Activated CD8-positive, alpha-beta memory T cell treated with anti-CD3 and anti-CD28 coated beads, Interleukin-2, amount 50 U/mL, for 1 hour (primary cell): ENCODE data around the gene CPED1.
"Not testable (repeated sequence)": the region's sequence is repeated elsewhere in the genome, so short reads cannot be mapped to it uniquely, and the experiment has no call there.

Experiments used
- DNase-seq: peaks from one replicate; pipeline ENCODE4 v3.0.0-alpha.2; 2020; ENCODE audit errors: extremely low read depth

CPED1 gene

GRCh38 chr7:121286186-121286585, 297.7 kb downstream of the CPED1 start:
- no peak for DNase-seq

- DNase-seq = no peak
Observed at GRCh38 chr7:121286742-121287734, 298.5 kb downstream of the CPED1 start.

- DNase-seq = no peak
Observed at GRCh38 chr7:121288894-121289293, 300.4 kb downstream of the CPED1 start.

- not testable (repeated sequence) for DNase-seq
Observed at GRCh38 chr7:121289930-121290329, 301.4 kb downstream of the CPED1 start.

GRCh38 chr7:121294448-121294992, 306.0 kb downstream of the CPED1 start:
- no peak for DNase-seq

GRCh38 chr7:121297843-121298242, 309.3 kb downstream of the CPED1 start:
- DNase-seq = no peak

- DNase-seq = no peak
Observed at GRCh38 chr7:121298831-121299239, 310.3 kb downstream of the CPED1 start.

GRCh38 chr7:121300685-121301420, 312.3 kb downstream of the CPED1 start:
- no peak for DNase-seq

- no peak for DNase-seq
Observed at GRCh38 chr7:121301446-121302213, 313.1 kb downstream of the CPED1 start.

- no peak for DNase-seq
Observed at GRCh38 chr7:121302214-121302745, 313.8 kb downstream of the CPED1 start.

- no peak for DNase-seq
Observed at GRCh38 chr7:121303422-121304101, 315.1 kb downstream of the CPED1 start.

GRCh38 chr7:121304102-121304658, 315.7 kb downstream of the CPED1 start:
- no peak for DNase-seq

GRCh38 chr7:121305109-121305508, 316.6 kb downstream of the CPED1 start:
- DNase-seq = no peak

- no peak for DNase-seq
Observed at GRCh38 chr7:121306565-121306964, 318.1 kb downstream of the CPED1 start.

- DNase-seq = no peak
Observed at GRCh38 chr7:121307021-121307574, 318.6 kb downstream of the CPED1 start.

GRCh38 chr7:121313220-121313792, 324.8 kb downstream of the CPED1 start:
- DNase-seq = no peak

- DNase-seq = no peak
Observed at GRCh38 chr7:121313793-121314676, 325.5 kb downstream of the CPED1 start.

GRCh38 chr7:121315170-121315569, 326.7 kb downstream of the CPED1 start:
- DNase-seq = not testable (repeated sequence)

GRCh38 chr7:121322460-121322859, 333.9 kb downstream of the CPED1 start:
- no peak for DNase-seq
